Activated naive CD8-positive, alpha-beta T cell treated with anti-CD3 and anti-CD28 coated beads, Interleukin-2, amount 50 U/mL, for 24 hours (primary cell): ENCODE measurements around the gene CD8A.

Experiments used
- ATAC-seq: fragments of 150-1000 bp; cut with Tn5 transposase; one replicate; pipeline ENCODE4 v1.10.0; 2021
- DNase-seq: peaks from one replicate; pipeline ENCODE4 v3.0.0; 2021
- H3K27ac Mint-ChIP-seq: one replicate; pipeline ENCODE4 v1.8.0; 2021; ENCODE audit warnings: mild to moderate bottlenecking, mixed read lengths
- H3K27me3 Mint-ChIP-seq: one replicate; pipeline ENCODE4 v1.8.0; 2021; ENCODE audit warnings: mixed read lengths
- H3K36me3 Mint-ChIP-seq: one replicate; pipeline ENCODE4 v1.8.0; 2021; ENCODE audit warnings: low read depth, mixed read lengths
- H3K4me1 Mint-ChIP-seq: one replicate; pipeline ENCODE4 v1.8.0; 2021; ENCODE audit warnings: mixed read lengths
- H3K4me3 Mint-ChIP-seq: one replicate; pipeline ENCODE4 v1.8.0; 2021; ENCODE audit warnings: mild to moderate bottlenecking, moderate library complexity, mixed read lengths
- H3K9me3 Mint-ChIP-seq: one replicate; pipeline ENCODE4 v1.8.0; 2021; ENCODE audit warnings: mixed read lengths

The CD8A gene

DNA sequence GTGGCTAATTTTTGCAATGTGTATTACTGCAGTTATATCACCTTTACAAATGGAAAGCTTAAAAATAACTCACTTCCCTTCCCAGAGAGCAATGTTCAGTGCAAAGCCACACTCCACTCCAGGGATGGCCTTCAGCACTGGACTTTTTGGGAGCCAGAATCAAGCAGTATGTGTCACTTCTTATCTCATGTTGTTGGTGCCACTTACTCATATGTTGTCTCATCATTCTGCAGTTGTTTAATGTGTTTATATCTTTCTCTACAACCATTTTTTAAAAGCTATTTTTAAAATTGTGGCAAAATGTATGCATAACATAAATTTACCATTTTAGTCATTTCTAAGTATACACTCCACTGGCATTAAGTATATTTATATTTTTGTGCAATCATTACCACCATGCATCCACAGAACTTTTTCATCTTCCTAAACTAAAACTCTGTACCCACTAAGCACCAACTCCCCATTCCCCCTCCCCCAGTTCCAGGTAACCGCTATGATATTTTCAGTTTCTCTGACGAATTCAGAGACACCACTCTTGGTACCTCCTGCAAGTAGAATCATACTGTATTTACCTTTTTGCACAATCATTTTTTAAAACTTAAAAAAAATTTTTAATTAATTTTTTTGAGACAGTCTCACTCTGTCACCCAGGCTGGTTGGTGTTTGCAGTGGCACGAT lies 32.1 kb upstream of the CD8A start:
- DNase-seq (no peak), ATAC-seq (peak; percentile 16)
- Mint-ChIP-seq H3K4me1 (peaks cover 97% of the 10 kb centered on the region), H3K27me3 (no peaks in the 10 kb centered on the region), H3K36me3 (peaks cover 2% of the 10 kb centered on the region), H3K27ac (peak overlapping the region; percentile 79), H3K4me3 (peak overlapping the region; percentile 38), H3K9me3 (no peaks in the 10 kb centered on the region)

DNA sequence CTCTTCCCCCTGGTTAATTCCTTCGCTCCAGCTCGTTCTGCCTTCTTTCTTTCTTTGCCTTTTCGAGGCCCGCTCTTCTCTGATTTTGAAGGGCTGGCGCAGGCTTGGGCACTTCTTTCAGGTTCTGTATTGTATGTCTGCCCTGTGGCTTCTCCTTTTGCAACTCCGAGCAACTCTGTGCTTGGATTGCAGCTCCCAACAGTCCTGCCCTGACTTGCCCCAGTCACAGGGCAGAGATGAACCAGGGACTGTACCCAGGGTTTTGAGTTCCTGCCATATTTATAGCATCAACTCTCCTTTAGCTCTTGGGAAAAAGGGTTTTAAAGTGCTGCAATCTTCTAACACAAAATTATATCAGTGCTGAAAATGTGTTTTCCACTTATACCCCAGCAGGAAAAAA lies 31.1 kb upstream of the CD8A start:
- H3K27ac Mint-ChIP-seq = peak overlapping the region; percentile 79
- no peak for ATAC-seq

DNA sequence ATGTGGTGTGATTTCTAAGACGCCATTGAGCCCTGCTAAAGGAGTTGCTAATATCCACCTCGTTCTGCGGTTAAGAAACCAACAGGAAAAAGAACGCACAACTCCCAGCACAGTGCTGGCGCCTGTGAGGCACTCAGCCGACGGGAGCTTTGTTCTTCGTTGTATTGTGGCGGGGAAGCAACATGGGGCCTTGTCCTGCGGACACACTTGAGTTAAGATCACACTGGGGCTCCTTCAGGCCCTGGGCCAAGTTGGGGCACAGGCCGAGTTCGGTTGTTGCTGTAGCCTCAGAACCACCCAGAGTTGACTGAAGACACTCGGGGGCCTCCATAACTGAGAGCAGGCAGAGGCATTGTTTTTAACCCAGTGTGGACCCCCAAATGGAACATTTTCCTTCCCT lies 30.6 kb upstream of the CD8A start:
- H3K9me3 Mint-ChIP-seq = no peaks in the 10 kb centered on the region
- no peak for DNase-seq
- H3K27ac Mint-ChIP-seq = peak overlapping the region; percentile 79
- peaks cover 93% of the 10 kb centered on the region for H3K4me1 Mint-ChIP-seq
- H3K36me3 Mint-ChIP-seq = peaks cover 2% of the 10 kb centered on the region
- no peaks in the 10 kb centered on the region for H3K27me3 Mint-ChIP-seq
- peak overlapping the region; percentile 68 for H3K4me3 Mint-ChIP-seq
- ATAC-seq = peak; percentile 31

More for the DNA sequence above, 31.1 kb upstream of the CD8A start:
- Mint-ChIP-seq H3K9me3 (no peaks in the 10 kb centered on the region), H3K4me3 (peak overlapping the region; percentile 68), H3K4me1 (peaks cover 94% of the 10 kb centered on the region), H3K27me3 (no peaks in the 10 kb centered on the region), H3K36me3 (peaks cover 2% of the 10 kb centered on the region)
- no peak for DNase-seq

DNA sequence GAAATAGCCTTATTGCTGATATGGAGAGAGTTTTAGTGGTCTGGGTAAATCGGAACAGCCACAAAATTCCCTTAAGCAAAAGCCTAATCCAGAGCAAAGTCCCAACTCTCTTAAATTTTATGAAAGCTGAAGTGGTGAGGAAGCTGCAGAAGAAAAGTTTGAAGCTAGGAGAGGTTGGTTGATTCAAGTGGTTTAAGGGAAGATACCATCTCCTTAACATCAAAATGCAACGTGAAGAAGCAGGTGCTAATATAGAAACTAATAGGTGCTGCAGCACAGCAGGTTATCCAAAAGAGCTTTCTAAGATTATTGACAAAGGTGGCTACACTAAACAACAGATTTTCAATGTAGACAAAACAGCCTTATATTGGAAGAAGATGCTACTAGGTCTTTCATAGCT lies 28.2 kb upstream of the CD8A start:
- H3K4me3 Mint-ChIP-seq = peak overlapping the region; percentile 8
- DNase-seq (no peak), ATAC-seq (no peak)
- H3K4me1 Mint-ChIP-seq = peaks cover 87% of the 10 kb centered on the region
- H3K27me3 Mint-ChIP-seq = no peaks in the 10 kb centered on the region
- H3K27ac Mint-ChIP-seq = peak overlapping the region; percentile 64
- H3K36me3 Mint-ChIP-seq = peaks cover 13% of the 10 kb centered on the region
- no peaks in the 10 kb centered on the region for H3K9me3 Mint-ChIP-seq

DNA sequence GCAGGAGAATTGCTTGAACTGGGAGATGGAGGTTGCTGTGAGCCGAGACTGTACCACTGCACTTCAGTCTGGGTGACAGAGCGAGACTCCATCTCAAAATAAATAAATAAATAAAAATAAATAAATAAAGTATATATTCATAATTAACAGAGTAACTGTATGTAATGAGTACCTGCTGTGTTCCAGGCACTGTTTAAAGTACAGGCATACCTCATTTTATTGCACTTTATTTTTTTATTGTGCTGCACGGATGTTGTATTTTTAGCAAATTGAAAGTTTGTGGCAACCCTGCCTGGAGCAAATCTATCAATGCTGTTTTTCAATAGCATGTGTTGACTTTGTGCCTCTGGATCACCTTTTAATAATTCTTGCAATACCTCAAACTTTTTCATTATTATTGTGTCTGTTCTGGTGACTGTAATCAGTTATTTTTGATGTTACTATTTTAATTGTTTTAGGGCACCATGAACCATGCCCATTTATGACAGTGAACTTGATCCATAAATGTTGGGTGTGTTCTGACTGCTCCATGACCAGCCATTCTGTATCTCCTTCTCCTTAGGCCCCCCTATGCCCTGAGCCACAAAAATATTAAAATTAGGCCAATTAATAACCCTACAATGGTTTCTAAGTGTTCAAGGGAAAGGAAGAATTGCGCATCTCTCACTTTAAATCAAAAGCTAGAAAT lies 27.5 kb upstream of the CD8A start:
- Mint-ChIP-seq H3K27me3 (no peaks in the 10 kb centered on the region), H3K4me1 (peaks cover 85% of the 10 kb centered on the region), H3K9me3 (no peaks in the 10 kb centered on the region), H3K27ac (peak overlapping the region; percentile 64), H3K4me3 (peak overlapping the region; percentile 8), H3K36me3 (peaks cover 16% of the 10 kb centered on the region)
- DNase-seq (no peak), ATAC-seq (no peak)

DNA sequence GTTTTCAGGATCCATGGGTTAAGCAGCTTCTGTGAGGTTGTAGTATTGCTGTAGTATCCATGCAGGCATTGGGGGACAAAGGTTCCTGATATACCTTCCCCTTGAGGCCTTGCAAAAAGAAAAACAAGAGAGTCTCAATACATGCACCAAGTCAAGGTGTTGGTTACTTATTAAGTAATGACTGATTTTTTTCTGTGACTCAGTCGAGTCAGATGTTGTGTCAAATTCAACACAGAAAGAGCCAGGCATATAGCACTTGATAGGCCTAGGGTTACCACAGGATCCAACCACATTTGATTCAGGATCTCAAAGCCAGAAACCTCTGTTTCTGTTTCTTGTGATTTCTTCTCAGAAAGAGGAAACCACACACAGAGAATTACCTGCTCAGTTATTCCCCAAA lies 24.9 kb upstream of the CD8A start:
- Mint-ChIP-seq H3K27me3 (no peaks in the 10 kb centered on the region), H3K36me3 (peaks cover 29% of the 10 kb centered on the region), H3K27ac (peak overlapping the region; percentile 76), H3K4me1 (peaks cover 82% of the 10 kb centered on the region), H3K4me3 (peak overlapping the region; percentile 33), H3K9me3 (no peaks in the 10 kb centered on the region)
- ATAC-seq (peak; percentile 89), DNase-seq (no peak)

DNA sequence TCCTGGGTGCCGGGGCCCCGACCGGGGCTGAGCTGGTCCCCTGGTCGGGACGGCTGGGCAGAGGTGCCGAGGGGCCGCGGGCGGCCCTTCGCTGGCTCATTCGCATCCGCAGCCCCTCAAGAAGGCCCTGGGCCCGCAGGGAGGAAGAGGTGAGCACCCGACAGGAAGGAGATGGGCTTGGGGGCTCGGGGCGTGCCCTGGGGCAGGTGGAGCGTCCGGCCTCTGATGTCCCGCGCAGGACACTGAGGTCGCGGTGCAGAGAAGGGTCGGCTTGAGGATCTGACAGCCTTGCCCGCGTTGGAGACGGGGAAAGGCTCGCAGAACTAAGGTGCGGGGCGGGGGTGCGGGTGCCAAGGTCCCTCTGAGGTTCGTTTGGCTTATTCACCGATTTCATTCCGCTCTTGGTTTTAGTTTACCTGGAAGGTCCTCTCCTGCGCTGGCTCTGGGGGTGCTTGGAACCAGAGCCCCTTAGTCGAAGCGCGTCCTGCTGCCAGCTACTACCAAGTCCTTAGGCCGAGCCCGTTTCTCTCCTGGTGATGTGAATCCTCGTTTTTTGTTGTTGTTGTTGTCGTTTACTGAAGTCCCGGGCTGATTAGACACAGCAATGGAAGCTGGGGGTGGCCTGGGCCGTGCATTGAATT lies 18.9 kb upstream of the CD8A start:
- peaks cover 6% of the 10 kb centered on the region for H3K27me3 Mint-ChIP-seq
- H3K36me3 Mint-ChIP-seq = peaks cover 22% of the 10 kb centered on the region
- peak overlapping the region; percentile 87 for H3K4me3 Mint-ChIP-seq
- H3K4me1 Mint-ChIP-seq = peaks cover 68% of the 10 kb centered on the region
- ATAC-seq = no peak
- H3K27ac Mint-ChIP-seq = peak overlapping the region; percentile 94
- DNase-seq = peak; percentile 57
- no peaks in the 10 kb centered on the region for H3K9me3 Mint-ChIP-seq

DNA sequence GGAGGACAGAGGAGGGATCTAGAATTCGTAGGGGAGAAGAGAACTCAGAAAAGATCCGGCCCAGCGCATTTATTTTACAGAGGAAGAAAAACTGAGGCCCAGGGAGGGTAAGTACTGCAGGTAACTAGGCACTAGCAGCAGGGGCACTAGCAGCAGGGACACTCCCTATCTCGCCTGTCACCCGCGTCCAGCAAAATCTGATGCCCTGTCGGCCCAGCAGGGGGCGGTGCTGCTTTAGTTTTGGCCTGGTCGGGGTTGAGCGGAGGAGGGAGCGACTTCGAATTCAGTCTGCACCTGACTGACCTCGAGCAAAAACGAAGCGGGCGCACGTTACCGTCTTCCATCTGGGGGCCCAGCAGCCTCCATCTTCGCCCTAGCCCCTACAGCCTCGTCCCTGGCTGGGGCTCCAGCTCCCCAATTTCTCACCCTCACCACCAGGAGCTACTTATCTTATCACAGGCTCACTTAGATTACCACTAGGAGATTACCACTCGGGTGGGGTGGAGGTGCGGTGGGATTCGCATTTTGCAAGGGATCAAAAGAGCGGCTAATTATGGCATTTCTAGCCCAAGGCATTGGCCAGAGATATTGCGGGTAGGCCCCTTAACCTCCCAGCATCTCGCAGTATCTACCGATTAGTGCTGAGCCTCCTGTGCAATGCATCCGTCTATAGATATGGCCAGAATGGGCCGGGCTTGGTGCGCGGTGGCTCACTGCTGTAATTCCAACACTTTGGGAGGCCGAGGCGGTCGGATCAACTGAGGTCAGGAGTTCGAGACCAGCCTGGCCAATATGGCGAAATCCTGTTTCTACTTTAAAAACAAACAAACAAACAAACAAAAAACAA lies 17.8 kb upstream of the CD8A start:
- Mint-ChIP-seq H3K9me3 (no peaks in the 10 kb centered on the region), H3K4me3 (peak overlapping the region; percentile 87), H3K36me3 (peaks cover 19% of the 10 kb centered on the region), H3K27ac (peak overlapping the region; percentile 94), H3K27me3 (peaks cover 6% of the 10 kb centered on the region), H3K4me1 (peaks cover 67% of the 10 kb centered on the region)
- ATAC-seq (peak; percentile 80), DNase-seq (peak; percentile 96)

DNA sequence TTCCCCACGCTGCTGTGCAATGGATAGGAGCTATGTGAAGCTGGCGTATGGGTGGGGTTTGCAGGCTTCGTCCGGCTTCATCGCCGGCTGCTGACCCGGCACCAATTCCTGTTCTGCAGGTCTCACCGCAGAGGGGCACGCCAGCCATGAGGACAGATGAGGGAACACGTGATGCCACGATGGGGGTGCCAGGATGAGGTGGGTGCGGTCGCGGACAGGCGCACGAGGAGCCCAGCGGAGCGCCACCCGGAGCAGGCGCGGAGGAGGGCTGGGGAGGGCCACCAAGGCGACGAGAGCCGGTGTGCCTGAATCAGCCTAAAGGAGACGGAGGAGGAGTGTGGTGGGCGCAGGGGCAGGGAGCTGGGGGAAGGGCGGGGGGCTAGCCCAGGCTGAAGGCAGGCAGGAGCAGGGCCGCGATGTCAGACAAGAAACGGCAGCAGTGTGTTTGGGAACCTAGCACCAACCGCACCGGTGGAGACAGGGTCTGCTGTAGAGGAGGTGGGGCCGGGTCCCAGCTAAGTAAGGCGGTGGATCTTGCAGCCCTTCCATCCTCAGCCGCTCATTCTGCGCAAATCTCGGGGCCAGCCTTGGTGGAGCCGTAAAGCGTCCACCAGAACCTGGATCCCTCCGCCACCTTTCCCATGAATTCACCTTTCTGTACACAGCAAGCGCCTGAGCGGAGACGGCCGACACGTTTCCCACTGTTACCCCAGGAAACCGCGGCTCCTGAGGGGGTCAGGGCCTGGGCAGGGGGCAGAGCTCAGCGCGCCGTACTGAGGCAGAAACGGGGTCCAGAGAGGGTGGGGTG lies 17.0 kb upstream of the CD8A start:
- Mint-ChIP-seq H3K9me3 (no peaks in the 10 kb centered on the region), H3K4me1 (peaks cover 58% of the 10 kb centered on the region), H3K27me3 (peaks cover 6% of the 10 kb centered on the region), H3K27ac (peak overlapping the region; percentile 94), H3K4me3 (peak overlapping the region; percentile 87), H3K36me3 (peaks cover 16% of the 10 kb centered on the region)
- ATAC-seq = peak; percentile 60
- peak; percentile 84 for DNase-seq

DNA sequence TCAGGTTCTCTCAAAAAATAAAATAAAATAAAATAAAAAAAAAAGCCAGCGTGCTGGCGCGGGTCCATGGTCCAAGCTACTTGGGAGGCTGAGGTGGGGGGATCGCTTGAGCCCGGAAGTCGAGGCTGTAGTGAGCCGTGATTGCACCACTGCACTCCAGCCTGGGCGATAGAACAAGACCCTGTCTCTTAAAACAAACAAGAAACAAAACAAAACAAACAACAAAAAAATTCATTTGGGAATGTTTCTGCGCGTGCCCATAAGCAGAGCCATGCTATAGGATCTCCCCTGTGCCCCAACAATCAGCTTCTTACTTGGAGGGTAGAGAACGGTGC lies 16.4 kb upstream of the CD8A start:
- peaks cover 53% of the 10 kb centered on the region for H3K4me1 Mint-ChIP-seq

DNA sequence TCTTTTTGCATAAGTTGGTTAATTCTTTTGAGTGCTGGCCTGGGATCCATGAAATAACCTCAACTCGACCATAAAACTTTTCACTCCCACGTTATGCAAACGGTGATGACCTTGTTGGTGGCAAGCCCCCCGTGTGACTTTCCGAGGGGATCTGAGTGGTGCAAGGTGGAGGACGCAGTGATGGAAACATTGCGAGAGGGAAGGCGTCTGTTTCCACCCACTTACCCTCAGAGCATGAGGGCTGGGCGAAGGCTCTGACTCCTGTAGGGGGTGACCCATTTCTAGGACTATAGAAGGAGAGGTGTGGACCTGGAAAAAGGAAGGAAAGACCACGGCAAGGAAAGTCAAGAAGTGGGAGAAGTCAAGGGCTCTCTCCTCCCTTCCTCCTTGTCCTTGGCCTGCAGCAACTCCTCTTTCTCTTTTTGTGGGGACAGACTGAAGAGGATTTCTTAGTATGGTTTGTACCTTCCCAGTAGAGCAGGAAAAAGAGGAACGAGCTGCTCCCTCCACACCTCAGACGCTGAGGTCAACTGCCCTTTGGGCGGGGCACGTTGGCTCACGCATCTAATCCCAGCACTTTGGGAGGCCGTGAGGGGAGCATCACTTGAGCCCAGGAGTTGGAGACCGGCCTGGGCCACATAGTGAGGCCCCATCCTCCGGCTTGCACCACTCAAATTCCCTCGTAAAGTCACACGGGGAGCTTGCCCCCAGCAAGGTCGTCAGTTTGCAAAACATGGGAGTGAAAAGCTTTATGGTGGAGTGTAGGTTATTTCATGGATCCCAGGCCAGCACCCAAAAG lies 15.5 kb upstream of the CD8A start:
- H3K36me3 Mint-ChIP-seq = peaks cover 4% of the 10 kb centered on the region
- H3K27me3 Mint-ChIP-seq = peaks cover 6% of the 10 kb centered on the region
- H3K27ac Mint-ChIP-seq = peak overlapping the region; percentile 94
- peak overlapping the region; percentile 87 for H3K4me3 Mint-ChIP-seq
- ATAC-seq = peak; percentile 50
- no peaks in the 10 kb centered on the region for H3K9me3 Mint-ChIP-seq
- peaks cover 44% of the 10 kb centered on the region for H3K4me1 Mint-ChIP-seq
- DNase-seq = peak; percentile 64

More for the DNA sequence above, 16.4 kb upstream of the CD8A start:
- H3K27ac Mint-ChIP-seq = peak overlapping the region; percentile 94
- H3K27me3 Mint-ChIP-seq = peaks cover 6% of the 10 kb centered on the region
- no peaks in the 10 kb centered on the region for H3K9me3 Mint-ChIP-seq
- DNase-seq = no peak
- peak overlapping the region; percentile 87 for H3K4me3 Mint-ChIP-seq
- H3K36me3 Mint-ChIP-seq = peaks cover 12% of the 10 kb centered on the region
- no peak for ATAC-seq

DNA sequence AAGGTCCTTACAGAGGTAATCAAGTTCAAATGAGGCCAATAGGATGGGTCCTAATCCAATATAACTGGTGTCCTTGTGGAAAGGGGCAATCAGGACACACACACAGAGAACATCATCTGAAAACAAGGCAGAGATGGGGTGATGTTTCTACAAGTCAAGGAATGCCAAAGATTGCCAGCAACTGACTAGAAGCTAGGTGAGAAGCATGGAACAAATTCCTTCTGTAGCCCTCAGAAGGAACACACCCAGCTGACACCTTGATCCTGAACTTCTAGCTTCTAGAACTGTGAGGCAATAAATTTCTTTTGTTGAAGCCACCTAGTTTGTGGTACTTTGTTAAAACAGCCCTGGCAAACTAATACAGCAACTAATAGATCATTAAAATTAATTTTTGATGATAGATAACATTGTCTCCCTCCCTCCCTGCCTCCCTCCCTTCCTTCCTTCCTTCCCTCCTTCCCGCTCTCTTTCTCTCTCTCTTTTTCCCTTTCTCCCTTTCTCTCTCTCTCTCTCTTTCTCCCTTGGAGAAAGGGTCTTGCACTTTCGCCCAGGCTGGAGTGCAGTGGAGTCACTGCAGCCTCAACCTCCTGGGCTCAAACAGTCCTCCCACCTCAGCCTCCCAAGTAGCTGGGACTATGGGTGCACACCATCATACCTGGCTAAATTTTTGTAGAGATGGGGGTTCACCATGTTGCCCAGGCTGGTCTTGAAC lies 10.3 kb upstream of the CD8A start:
- peaks cover 19% of the 10 kb centered on the region for H3K36me3 Mint-ChIP-seq
- no peaks in the 10 kb centered on the region for H3K27me3 Mint-ChIP-seq
- no peak overlapping the region for H3K27ac Mint-ChIP-seq

DNA sequence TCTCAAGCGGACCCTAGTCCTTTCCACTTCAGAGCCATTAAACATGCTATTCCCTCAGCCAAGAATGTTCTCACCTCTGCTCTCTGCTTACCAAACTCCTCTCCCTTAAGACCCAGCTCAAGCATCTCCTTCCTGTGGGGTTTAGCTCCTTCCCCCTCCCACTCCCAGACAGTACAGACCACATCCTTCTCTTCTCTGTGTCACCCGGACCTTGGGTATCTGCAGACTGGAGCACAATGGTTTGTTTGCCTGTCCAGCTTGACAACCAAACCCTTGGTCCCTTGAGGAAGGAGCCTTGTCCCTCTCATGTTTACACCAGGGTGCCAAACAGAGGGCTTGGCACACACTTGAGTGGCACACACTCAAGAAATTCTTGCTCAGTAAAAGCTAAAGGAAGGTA lies 4.1 kb upstream of the CD8A start:
- peaks cover 35% of the 10 kb centered on the region for H3K36me3 Mint-ChIP-seq
- peaks cover 25% of the 10 kb centered on the region for H3K9me3 Mint-ChIP-seq
- peak overlapping the region; percentile 44 for H3K4me3 Mint-ChIP-seq
- ATAC-seq = peak; percentile 44
- H3K27ac Mint-ChIP-seq = peak overlapping the region; percentile 17
- no peak for DNase-seq
- peaks cover 5% of the 10 kb centered on the region for H3K27me3 Mint-ChIP-seq
- peaks cover 46% of the 10 kb centered on the region for H3K4me1 Mint-ChIP-seq

More for the DNA sequence above, 10.3 kb upstream of the CD8A start:
- ATAC-seq (no peak), DNase-seq (no peak)
- Mint-ChIP-seq H3K9me3 (peaks cover 14% of the 10 kb centered on the region), H3K4me1 (peaks cover 17% of the 10 kb centered on the region), H3K4me3 (no peak overlapping the region)
